Esophagus squamous epithelium (tissue), 4 donors: Measurements from ENCODE around the gene CDH12.

Experiments
- POLR2A ChIP-seq, 4 donors: fragments of 450-650 bp; IDR thresholded peaks; one replicate each; pipeline ENCODE4 v1.6.1; 2017; ENCODE audit warnings: antibody characterized with exemption in 4 of 4, mild to moderate bottlenecking in 4 of 4, moderate library complexity in 3 of 4
- TF ChIP-seq, protein P1 (sequence below), 6 experiments: fragments of 450-650 bp in 4 of 6; fragments of 200-600 bp in 2 of 6; sonication (generic) in 2 of 6; IDR thresholded peaks; one replicate each; pipeline ENCODE4 v1.5.1; 2016 to 2019; ENCODE audit warnings: antibody characterized with exemption in 6 of 6, mild to moderate bottlenecking in 4 of 6, moderate library complexity in 4 of 6

DNA sequence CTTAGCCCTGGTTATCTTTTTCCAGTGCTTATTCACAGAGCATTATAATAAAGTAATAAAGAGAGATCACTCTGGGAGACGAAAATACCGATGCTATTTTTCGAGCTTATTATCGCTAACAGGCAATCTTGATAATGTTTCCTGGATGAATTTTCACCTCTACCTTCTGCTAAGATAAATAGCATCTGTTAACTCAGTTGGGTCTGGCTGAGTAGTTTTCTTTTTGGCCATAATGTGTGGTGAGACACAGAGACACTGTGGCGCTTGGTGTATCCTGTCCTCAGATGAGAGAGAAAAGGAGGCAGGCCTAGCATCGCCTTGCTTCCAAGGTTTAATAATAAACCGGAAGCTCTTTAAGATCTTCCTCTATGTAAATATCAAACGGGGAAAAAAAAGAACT is 46.2 kb upstream of the CDH12 start:
- TF ChIP-seq, protein P1, sequence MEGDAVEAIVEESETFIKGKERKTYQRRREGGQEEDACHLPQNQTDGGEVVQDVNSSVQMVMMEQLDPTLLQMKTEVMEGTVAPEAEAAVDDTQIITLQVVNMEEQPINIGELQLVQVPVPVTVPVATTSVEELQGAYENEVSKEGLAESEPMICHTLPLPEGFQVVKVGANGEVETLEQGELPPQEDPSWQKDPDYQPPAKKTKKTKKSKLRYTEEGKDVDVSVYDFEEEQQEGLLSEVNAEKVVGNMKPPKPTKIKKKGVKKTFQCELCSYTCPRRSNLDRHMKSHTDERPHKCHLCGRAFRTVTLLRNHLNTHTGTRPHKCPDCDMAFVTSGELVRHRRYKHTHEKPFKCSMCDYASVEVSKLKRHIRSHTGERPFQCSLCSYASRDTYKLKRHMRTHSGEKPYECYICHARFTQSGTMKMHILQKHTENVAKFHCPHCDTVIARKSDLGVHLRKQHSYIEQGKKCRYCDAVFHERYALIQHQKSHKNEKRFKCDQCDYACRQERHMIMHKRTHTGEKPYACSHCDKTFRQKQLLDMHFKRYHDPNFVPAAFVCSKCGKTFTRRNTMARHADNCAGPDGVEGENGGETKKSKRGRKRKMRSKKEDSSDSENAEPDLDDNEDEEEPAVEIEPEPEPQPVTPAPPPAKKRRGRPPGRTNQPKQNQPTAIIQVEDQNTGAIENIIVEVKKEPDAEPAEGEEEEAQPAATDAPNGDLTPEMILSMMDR (IDR thresholded peaks at IDR 0.05): no peak
- TF ChIP-seq POLR2A (IDR thresholded peaks at IDR 0.05): no peak
